Neural cell (in vitro differentiated cells): ENCODE data around the gene WDFY1. TPM values are rescaled to one million over a fixed set of nuclear protein-coding genes. Genes with fewer than 3 reads are reported as not detected.

Source experiments
- H2AFZ ChIP-seq: fragments of 200-600, 300-800 bp; sonication (generic), shearing (Covaris generic); 2 replicates; pipeline ENCODE4 v1.6.0; 2014; ENCODE audit warnings: low read depth, mild to moderate bottlenecking, antibody characterized with exemption, low read length, moderate library complexity
- H3F3A ChIP-seq: fragments of 200-600 bp; shearing (Covaris generic); 2 replicates; pipeline ENCODE4 v1.6.1; 2016; ENCODE audit warnings: mild to moderate bottlenecking, moderate library complexity, mixed read lengths, antibody characterized with exemption, low read length; ENCODE audit not compliant: insufficient read depth, poor library complexity, severe bottlenecking
- H3K27ac ChIP-seq: fragments of 200-600, 300-800 bp; sonication (generic), shearing (Covaris generic); 2 replicates; pipeline ENCODE4 v1.5.1; 2014; ENCODE audit warnings: mild to moderate bottlenecking, low read length, moderate library complexity
- H3K27me3 ChIP-seq: fragments of 300-800, 200-600 bp; sonication (generic), shearing (Covaris generic); 2 replicates; pipeline ENCODE4 v1.6.0; 2014; ENCODE audit warnings: mild to moderate bottlenecking, low read depth, low read length, moderate library complexity; ENCODE audit not compliant: insufficient read depth
- H3K36me3 ChIP-seq: fragments of 300-800, 200-600 bp; sonication (generic), shearing (Covaris generic); 2 replicates; pipeline ENCODE4 v1.5.1; 2014; ENCODE audit warnings: mild to moderate bottlenecking, antibody characterized with exemption, low read length, moderate library complexity; ENCODE audit not compliant: insufficient read depth
- H3K4me2 ChIP-seq: fragments of 300-800, 200-600 bp; sonication (generic), shearing (Covaris generic); 2 replicates; pipeline ENCODE4 v1.6.0; 2014; ENCODE audit warnings: mild to moderate bottlenecking, low read length
- H3K4me3 ChIP-seq: fragments of 300-800, 200-600 bp; sonication (generic), shearing (Covaris generic); 2 replicates; pipeline ENCODE4 v1.5.1; 2014; ENCODE audit warnings: mild to moderate bottlenecking, low read length, moderate library complexity
- H3K79me2 ChIP-seq: fragments of 200-600 bp; shearing (Covaris generic); replicated peaks from 2 replicates; pipeline ENCODE4 v1.6.0; 2014; ENCODE audit warnings: mild to moderate bottlenecking, low read length, moderate library complexity; ENCODE audit not compliant: insufficient read depth
- H3K9ac ChIP-seq: fragments of 300-800, 200-600 bp; sonication (generic), shearing (Covaris generic); 2 replicates; pipeline ENCODE4 v1.6.1; 2016; ENCODE audit warnings: mild to moderate bottlenecking, low read length, mixed read lengths
- H3K9me2 ChIP-seq: fragments of 200-600 bp; shearing (Covaris generic); 2 replicates; pipeline ENCODE4 v1.6.1; 2016; ENCODE audit warnings: mild to moderate bottlenecking, low read length, mixed read lengths; ENCODE audit not compliant: insufficient read depth
- H3K9me3 ChIP-seq: fragments of 200-600, 300-800 bp; sonication (generic), shearing (Covaris generic); 2 replicates; pipeline ENCODE4 v1.6.1; 2016; ENCODE audit warnings: mild to moderate bottlenecking, mixed run types, low read length, moderate library complexity, mixed read lengths
- H4K20me1 ChIP-seq: fragments of 200-600 bp; shearing (Covaris generic); 2 replicates; pipeline ENCODE4 v1.6.1; 2016; ENCODE audit warnings: mild to moderate bottlenecking, mixed run types; ENCODE audit not compliant: insufficient read depth
- EP300 ChIP-seq: fragments of 450-650 bp; conservative IDR thresholded peaks from 2 replicates; pipeline ENCODE4 v1.6.1; 2014; ENCODE audit warnings: antibody characterized with exemption, mild to moderate bottlenecking, moderate library complexity; ENCODE audit not compliant: poor library complexity, severe bottlenecking
- EZH2 ChIP-seq: fragments of 200-600, 300-800 bp; shearing (Covaris generic), sonication (generic); IDR thresholded peaks from 2 replicates; pipeline ENCODE4 v1.6.1; 2014; ENCODE audit warnings: antibody characterized with exemption, low read length, borderline replicate concordance, mild to moderate bottlenecking; ENCODE audit not compliant: insufficient read depth, poor library complexity, severe bottlenecking
- MXI1 ChIP-seq: fragments of 450-650 bp; conservative IDR thresholded peaks from 2 replicates; pipeline ENCODE4 v1.6.1; 2014; ENCODE audit warnings: antibody characterized with exemption, mild to moderate bottlenecking; ENCODE audit not compliant: poor library complexity, severe bottlenecking
- POLR2AphosphoS5 ChIP-seq: IDR thresholded peaks from 2 replicates; pipeline ENCODE4 v1.6.1; 2012
- RAD21 ChIP-seq: fragments of 450-650 bp; conservative IDR thresholded peaks from 2 replicates; pipeline ENCODE4 v1.6.1; 2014; ENCODE audit warnings: antibody characterized with exemption, mild to moderate bottlenecking, moderate library complexity
- REST ChIP-seq: IDR thresholded peaks from 2 replicates; pipeline ENCODE4 v1.6.1; 2012; ENCODE audit warnings: borderline replicate concordance
- SMC3 ChIP-seq: fragments of 450-650 bp; conservative IDR thresholded peaks from 2 replicates; pipeline ENCODE4 v1.6.1; 2014; ENCODE audit warnings: antibody characterized with exemption, mild to moderate bottlenecking, moderate library complexity; ENCODE audit not compliant: poor library complexity
- TAF1 ChIP-seq: IDR thresholded peaks from 2 replicates; pipeline ENCODE4 v1.6.1; 2012; ENCODE audit warnings: low read depth
- polyA plus RNA-seq: library from polyadenylated mRNA; depleted of rRNA; stranded (reverse); fragments of >200 nt; gene quantifications from 2 replicates; pipeline ENCODE4 v1.2.3, GENCODE V29; 2014
- TF ChIP-seq, protein P1 (sequence below): fragments of 450-650 bp; IDR thresholded peaks from 2 replicates; pipeline ENCODE4 v1.5.1; 2014; ENCODE audit warnings: antibody characterized with exemption, mild to moderate bottlenecking, moderate library complexity; ENCODE audit not compliant: poor library complexity, severe bottlenecking

WDFY1 gene
- polyA plus RNA-seq, 1 donor from 2014 or later = 49.4 TPM

DNA sequence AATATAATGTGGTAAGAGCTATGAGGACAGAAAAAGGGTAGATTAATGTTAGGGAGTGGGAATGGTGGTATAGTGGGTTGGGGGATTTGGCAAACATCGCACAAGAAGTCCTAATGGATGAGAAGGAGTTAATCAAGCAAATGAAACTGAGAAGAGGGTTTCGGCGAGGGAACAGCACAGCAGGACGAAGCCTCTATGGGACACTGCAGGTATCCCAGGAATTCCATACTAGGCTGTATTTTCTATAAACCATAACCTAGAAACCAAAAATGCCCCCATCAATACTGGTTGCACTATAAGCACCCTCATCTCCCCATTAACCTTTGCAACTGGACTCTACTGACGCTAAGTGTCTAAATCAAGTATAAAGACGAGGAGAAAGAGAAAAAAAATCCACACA lies 10.3 kb downstream of the WDFY1 start:
- Histone ChIP-seq H3K9ac (no peak overlapping the region), H3K27ac (no peak overlapping the region), H3K27me3 (no peaks in the 10 kb centered on the region), H4K20me1 (no peaks in the 10 kb centered on the region), H3K4me3 (no peak overlapping the region), H3K36me3 (no peaks in the 10 kb centered on the region), H3F3A (no peaks in the 10 kb centered on the region), H3K4me2 (no peak overlapping the region), H2AFZ (no peak overlapping the region), H3K9me3 (no peaks in the 10 kb centered on the region), H3K79me2 (no peaks in the 10 kb centered on the region), H3K9me2 (no peaks in the 10 kb centered on the region)
- no peak for TF ChIP-seq SMC3
- no peak for TF ChIP-seq TAF1
- TF ChIP-seq EP300 = no peak
- TF ChIP-seq, protein P1, sequence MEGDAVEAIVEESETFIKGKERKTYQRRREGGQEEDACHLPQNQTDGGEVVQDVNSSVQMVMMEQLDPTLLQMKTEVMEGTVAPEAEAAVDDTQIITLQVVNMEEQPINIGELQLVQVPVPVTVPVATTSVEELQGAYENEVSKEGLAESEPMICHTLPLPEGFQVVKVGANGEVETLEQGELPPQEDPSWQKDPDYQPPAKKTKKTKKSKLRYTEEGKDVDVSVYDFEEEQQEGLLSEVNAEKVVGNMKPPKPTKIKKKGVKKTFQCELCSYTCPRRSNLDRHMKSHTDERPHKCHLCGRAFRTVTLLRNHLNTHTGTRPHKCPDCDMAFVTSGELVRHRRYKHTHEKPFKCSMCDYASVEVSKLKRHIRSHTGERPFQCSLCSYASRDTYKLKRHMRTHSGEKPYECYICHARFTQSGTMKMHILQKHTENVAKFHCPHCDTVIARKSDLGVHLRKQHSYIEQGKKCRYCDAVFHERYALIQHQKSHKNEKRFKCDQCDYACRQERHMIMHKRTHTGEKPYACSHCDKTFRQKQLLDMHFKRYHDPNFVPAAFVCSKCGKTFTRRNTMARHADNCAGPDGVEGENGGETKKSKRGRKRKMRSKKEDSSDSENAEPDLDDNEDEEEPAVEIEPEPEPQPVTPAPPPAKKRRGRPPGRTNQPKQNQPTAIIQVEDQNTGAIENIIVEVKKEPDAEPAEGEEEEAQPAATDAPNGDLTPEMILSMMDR = no peak
- no peak for TF ChIP-seq MXI1
- no peak for TF ChIP-seq POLR2AphosphoS5
- no peak for TF ChIP-seq RAD21
- no peak for TF ChIP-seq EZH2

DNA sequence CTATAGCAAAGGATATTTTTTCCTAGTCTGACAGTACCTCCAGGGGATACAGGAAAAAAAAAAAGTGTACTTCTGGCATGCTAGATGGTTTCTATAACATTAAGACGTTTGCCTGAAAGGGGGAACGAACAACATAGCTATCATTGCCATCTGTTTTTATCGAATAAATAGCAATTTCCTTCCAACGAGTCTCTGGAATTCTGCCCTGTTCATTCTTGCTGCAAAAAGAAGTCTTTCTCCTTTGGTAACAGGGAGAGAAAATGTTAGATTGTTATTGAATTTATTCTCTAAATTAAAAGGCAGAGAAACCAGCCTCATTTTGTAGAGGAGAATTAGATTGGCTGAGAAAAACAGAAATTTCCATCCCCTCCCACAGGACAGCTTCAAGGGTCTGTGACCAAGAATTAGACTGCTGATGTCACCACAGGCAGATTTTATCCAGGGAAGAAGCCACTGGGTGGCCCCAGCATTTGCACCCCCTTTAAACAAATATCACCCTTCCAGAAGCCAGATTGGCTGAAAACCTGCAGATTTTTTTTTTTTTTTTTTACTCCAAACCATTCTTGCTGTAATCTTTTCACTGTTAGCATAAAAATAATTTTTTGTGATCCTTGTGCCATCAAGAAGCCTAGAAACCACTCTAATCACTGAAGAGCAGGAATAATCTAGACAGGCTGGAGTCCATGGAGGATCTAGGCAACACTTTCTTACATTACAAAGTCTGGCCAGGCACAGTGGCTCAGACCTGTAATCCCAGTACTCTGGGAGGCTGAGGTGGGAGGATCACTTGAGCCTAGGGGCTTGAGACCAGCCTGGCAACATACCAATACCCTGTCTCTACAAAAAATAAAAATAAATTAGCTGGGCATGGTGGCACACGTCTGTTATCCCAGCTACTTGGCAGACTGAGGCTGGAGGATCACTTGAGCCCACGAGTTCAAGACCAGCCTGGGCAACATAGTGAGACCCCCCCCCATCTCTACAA lies 12.0 kb downstream of the WDFY1 start:
- Histone ChIP-seq H3K36me3 (no peaks in the 10 kb centered on the region), H3K4me3 (no peak overlapping the region), H3K9me2 (no peaks in the 10 kb centered on the region), H3F3A (no peaks in the 10 kb centered on the region), H3K79me2 (no peaks in the 10 kb centered on the region), H3K27ac (no peak overlapping the region), H2AFZ (no peak overlapping the region), H4K20me1 (no peaks in the 10 kb centered on the region), H3K9ac (no peak overlapping the region), H3K4me2 (no peak overlapping the region), H3K27me3 (no peaks in the 10 kb centered on the region), H3K9me3 (no peaks in the 10 kb centered on the region)
- TF ChIP-seq MXI1 (no peak), EZH2 (no peak), POLR2AphosphoS5 (no peak), SMC3 (no peak), RAD21 (no peak), TAF1 (no peak), EP300 (no peak), REST (no peak)
- TF ChIP-seq, protein P1 = no peak
